WTC11 (cell line): ENCODE data around the gene STRIT1.

ENCODE experiments used
- CREM ChIP-seq: sonication (generic); formaldehyde crosslinking; IDR thresholded peaks from 2 replicates; pipeline ENCODE4 v1.8.1; 2022; ENCODE audit warnings: mild to moderate bottlenecking, missing genetic modification reagents, moderate library complexity
- CTCF ChIP-seq: fragments of 200-600 bp; IDR thresholded peaks from 2 replicates; pipeline ENCODE4 v1.8.0; 2022; ENCODE audit warnings: antibody characterized with exemption
- ELF4 ChIP-seq: sonication (generic); formaldehyde crosslinking; IDR thresholded peaks from 2 replicates; pipeline ENCODE4 v1.8.1; 2022; ENCODE audit warnings: low read depth, mild to moderate bottlenecking, moderate library complexity, missing genetic modification reagents
- MAX ChIP-seq: sonication (generic); formaldehyde crosslinking; IDR thresholded peaks from 2 replicates; pipeline ENCODE4 v1.8.0; 2022; ENCODE audit warnings: mild to moderate bottlenecking, missing genetic modification reagents
- SP1 ChIP-seq: sonication (generic); formaldehyde crosslinking; conservative IDR thresholded peaks from 2 replicates; pipeline ENCODE4 v1.8.1; 2022; ENCODE audit warnings: missing genetic modification reagents
- TEAD4 ChIP-seq: sonication (generic); formaldehyde crosslinking; IDR thresholded peaks from 2 replicates; pipeline ENCODE4 v1.8.0; 2022; ENCODE audit warnings: mild to moderate bottlenecking, missing genetic modification reagents
- ZBTB21 ChIP-seq: sonication (generic); formaldehyde crosslinking; IDR thresholded peaks from 2 replicates; pipeline ENCODE4 v1.8.1; 2023; ENCODE audit warnings: mild to moderate bottlenecking, missing genetic modification reagents, borderline replicate concordance
- ZNF671 ChIP-seq: fragments of 250-450 bp; sonication (Bioruptor Pico); IDR thresholded peaks from 2 replicates; pipeline ENCODE4 v1.8.0; 2021; ENCODE audit warnings: mild to moderate bottlenecking
- TF ChIP-seq, protein P1 (sequence below): sonication (generic); formaldehyde crosslinking; IDR thresholded peaks from 2 replicates; pipeline ENCODE4 v1.8.0; 2023; ENCODE audit warnings: mild to moderate bottlenecking, missing genetic modification reagents
- TF ChIP-seq, protein P2 (sequence below): sonication (generic); formaldehyde crosslinking; IDR thresholded peaks from 2 replicates; pipeline ENCODE4 v1.8.1; 2023; ENCODE audit warnings: mild to moderate bottlenecking, moderate library complexity, missing genetic modification reagents
- TF ChIP-seq, protein P3 (sequence below): sonication (generic); formaldehyde crosslinking; IDR thresholded peaks from 2 replicates; pipeline ENCODE4 v1.8.1; 2022; ENCODE audit warnings: mild to moderate bottlenecking, moderate library complexity, missing genetic modification reagents

DNA sequence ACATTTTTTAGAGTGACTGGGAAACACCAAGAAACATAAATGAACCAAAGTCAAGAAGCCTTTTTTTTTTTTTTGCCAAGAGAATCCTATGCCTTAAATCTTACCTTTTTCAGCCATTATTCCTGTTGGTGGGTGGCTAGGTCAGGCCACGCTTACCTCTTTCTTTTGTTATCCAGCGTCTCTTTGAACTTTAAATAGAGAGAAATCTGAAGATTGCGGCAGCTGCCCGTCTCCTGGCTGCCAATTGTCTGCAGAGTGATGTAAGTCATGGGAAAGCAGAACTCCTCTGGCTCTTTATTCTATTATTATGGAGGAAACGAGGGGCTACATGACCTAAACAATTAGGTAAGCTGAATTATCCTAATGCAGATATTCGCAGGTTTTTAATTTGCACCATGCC is at the start of gene STRIT1:
- TF ChIP-seq ZNF671 (CRISPR knock-in tag) (no peak), CTCF (no peak), TEAD4 (CRISPR knock-in tag) (no peak), ZBTB21 (no peak), SP1 (CRISPR knock-in tag) (no peak), MAX (no peak), ELF4 (CRISPR knock-in tag) (no peak), CREM (CRISPR knock-in tag) (no peak)
- TF ChIP-seq, protein P1, sequence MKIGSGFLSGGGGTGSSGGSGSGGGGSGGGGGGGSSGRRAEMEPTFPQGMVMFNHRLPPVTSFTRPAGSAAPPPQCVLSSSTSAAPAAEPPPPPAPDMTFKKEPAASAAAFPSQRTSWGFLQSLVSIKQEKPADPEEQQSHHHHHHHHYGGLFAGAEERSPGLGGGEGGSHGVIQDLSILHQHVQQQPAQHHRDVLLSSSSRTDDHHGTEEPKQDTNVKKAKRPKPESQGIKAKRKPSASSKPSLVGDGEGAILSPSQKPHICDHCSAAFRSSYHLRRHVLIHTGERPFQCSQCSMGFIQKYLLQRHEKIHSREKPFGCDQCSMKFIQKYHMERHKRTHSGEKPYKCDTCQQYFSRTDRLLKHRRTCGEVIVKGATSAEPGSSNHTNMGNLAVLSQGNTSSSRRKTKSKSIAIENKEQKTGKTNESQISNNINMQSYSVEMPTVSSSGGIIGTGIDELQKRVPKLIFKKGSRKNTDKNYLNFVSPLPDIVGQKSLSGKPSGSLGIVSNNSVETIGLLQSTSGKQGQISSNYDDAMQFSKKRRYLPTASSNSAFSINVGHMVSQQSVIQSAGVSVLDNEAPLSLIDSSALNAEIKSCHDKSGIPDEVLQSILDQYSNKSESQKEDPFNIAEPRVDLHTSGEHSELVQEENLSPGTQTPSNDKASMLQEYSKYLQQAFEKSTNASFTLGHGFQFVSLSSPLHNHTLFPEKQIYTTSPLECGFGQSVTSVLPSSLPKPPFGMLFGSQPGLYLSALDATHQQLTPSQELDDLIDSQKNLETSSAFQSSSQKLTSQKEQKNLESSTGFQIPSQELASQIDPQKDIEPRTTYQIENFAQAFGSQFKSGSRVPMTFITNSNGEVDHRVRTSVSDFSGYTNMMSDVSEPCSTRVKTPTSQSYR (CRISPR knock-in tag) = no peak
- TF ChIP-seq, protein P2, sequence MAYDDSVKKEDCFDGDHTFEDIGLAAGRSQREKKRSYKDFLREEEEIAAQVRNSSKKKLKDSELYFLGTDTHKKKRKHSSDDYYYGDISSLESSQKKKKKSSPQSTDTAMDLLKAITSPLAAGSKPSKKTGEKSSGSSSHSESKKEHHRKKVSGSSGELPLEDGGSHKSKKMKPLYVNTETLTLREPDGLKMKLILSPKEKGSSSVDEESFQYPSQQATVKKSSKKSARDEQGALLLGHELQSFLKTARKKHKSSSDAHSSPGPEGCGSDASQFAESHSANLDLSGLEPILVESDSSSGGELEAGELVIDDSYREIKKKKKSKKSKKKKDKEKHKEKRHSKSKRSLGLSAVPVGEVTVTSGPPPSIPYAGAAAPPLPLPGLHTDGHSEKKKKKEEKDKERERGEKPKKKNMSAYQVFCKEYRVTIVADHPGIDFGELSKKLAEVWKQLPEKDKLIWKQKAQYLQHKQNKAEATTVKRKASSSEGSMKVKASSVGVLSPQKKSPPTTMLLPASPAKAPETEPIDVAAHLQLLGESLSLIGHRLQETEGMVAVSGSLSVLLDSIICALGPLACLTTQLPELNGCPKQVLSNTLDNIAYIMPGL (CRISPR knock-in tag) = no peak
- TF ChIP-seq, protein P3, sequence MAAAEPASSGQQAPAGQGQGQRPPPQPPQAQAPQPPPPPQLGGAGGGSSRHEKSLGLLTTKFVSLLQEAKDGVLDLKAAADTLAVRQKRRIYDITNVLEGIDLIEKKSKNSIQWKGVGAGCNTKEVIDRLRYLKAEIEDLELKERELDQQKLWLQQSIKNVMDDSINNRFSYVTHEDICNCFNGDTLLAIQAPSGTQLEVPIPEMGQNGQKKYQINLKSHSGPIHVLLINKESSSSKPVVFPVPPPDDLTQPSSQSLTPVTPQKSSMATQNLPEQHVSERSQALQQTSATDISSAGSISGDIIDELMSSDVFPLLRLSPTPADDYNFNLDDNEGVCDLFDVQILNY (CRISPR knock-in tag) = no peak
